GM12878 (cell line): ENCODE results near the gene PSENEN. TPM values are rescaled to one million over a fixed set of nuclear protein-coding genes. Genes with fewer than 3 reads are reported as not detected.

ENCODE experiments used
- ATAC-seq: fragments of 200-7000 bp; cut with Tn5 transposase; 3 replicates; pipeline ENCODE4 v1.9.1; 2020; ENCODE audit warnings: mild to moderate bottlenecking, moderate library complexity
- BruUV-seq: library from RNA; stranded (reverse); fragments of 400-500 nt; replicated peaks from 2 replicates; lab custom pipeline; 2021; lab: Mats Ljungman, UMichigan
- CTCF ChIA-PET: fragments of 300-600 bp; sonication (Branson Sonifier 250); formaldehyde crosslinking; extraction: SDS; loops from one replicate; lab custom pipeline; 2021; ENCODE audit warnings: inconsistent platforms; lab: Yijun Ruan, JAX
- POLR2A ChIA-PET: fragments of 350-600 bp; formaldehyde crosslinking; extraction: SDS; loops from one replicate; lab custom pipeline; 2021; ENCODE audit warnings: inconsistent platforms; lab: Charles Lee
- RAD21 ChIA-PET: fragments of 300-600 bp; sonication (Branson Sonifier 250); formaldehyde crosslinking; loops from one replicate; lab custom pipeline; 2023; ENCODE audit warnings: antibody characterized with exemption; ENCODE audit not compliant: unreplicated experiment; lab: Charles Lee
- SMC1A ChIA-PET: fragments of 300-600 bp; sonication (Branson Sonifier 250); formaldehyde crosslinking; loops from one replicate; lab custom pipeline; 2023; ENCODE audit not compliant: unreplicated experiment, uncharacterized antibody; lab: Charles Lee
- DNase-seq: peaks from one replicate; pipeline ENCODE4 v3.0.0-alpha.2; 2011; ENCODE audit warnings: low read depth, low spot score
- FAIRE-seq: peaks from 3 replicates; lab custom pipeline; 2011; peaks lifted over from hg19 to GRCh38; lab: Jason Lieb, UNC
- H2AFZ ChIP-seq: 2 replicates; pipeline ENCODE4 v1.6.0; 2011; ENCODE audit warnings: low read depth, low read length, control low read depth; ENCODE audit not compliant: control insufficient read depth
- H3K27ac ChIP-seq: 2 replicates; pipeline ENCODE4 v1.5.1; 2011; ENCODE audit warnings: control low read depth; ENCODE audit not compliant: control insufficient read depth, insufficient read depth
- H3K27me3 ChIP-seq, 2 experiments: replicated peaks in 1 of 2; 2 replicates each; pipeline versions ENCODE4 v1.6.0 to v1.6.1; 2011; ENCODE audit warnings: low read length in 1 of 2; ENCODE audit not compliant: control insufficient read depth in 2 of 2, insufficient read depth in 2 of 2
- H3K36me3 ChIP-seq, 2 experiments: 2 replicates each; pipeline ENCODE4 v1.5.1; 2011; ENCODE audit warnings: low read length in 1 of 2; ENCODE audit not compliant: control insufficient read depth in 2 of 2, insufficient read depth in 2 of 2
- H3K4me1 ChIP-seq: 2 replicates; pipeline ENCODE4 v1.6.1; 2011; ENCODE audit warnings: mild to moderate bottlenecking, low read length, moderate library complexity, mixed read lengths; ENCODE audit not compliant: control insufficient read depth, insufficient read depth
- H3K4me2 ChIP-seq: 2 replicates; pipeline ENCODE4 v1.6.0; 2011; ENCODE audit warnings: control low read depth; ENCODE audit not compliant: control insufficient read depth, insufficient read depth
- H3K4me3 ChIP-seq: fragments of 200-600 bp; sonication (generic); 2 replicates; pipeline ENCODE4 v1.5.1; 2016
- H3K79me2 ChIP-seq: 2 replicates; pipeline ENCODE4 v1.6.0; 2011; ENCODE audit warnings: low read length; ENCODE audit not compliant: control insufficient read depth, insufficient read depth
- H3K9ac ChIP-seq: 2 replicates; pipeline ENCODE4 v1.8.0; 2011; ENCODE audit warnings: low read length, control low read depth, mixed read lengths; ENCODE audit not compliant: control insufficient read depth, insufficient read depth
- H3K9me3 ChIP-seq: replicated peaks from 3 replicates; pipeline ENCODE4 v1.5.1; 2011; ENCODE audit warnings: mild to moderate bottlenecking, low read length; ENCODE audit not compliant: control insufficient read depth, insufficient read depth
- H4K20me1 ChIP-seq: 2 replicates; pipeline ENCODE4 v1.6.0; 2011; ENCODE audit not compliant: control insufficient read depth, insufficient read depth
- ASH2L ChIP-seq: fragments of 300-600, 200-600 bp; sonication (generic); IDR thresholded peaks from 2 replicates; pipeline ENCODE4 v1.6.1; 2017; ENCODE audit warnings: low read depth, mild to moderate bottlenecking, borderline replicate concordance
- E2F8 ChIP-seq: fragments of 450-650 bp; IDR thresholded peaks from 2 replicates; pipeline ENCODE4 v1.6.1; 2018; ENCODE audit warnings: mild to moderate bottlenecking, low read depth, moderate library complexity; ENCODE audit not compliant: partially characterized antibody
- HSF1 ChIP-seq: fragments of 150-350 bp; IDR thresholded peaks from 2 replicates; pipeline ENCODE4 v1.6.1; 2014; ENCODE audit warnings: mild to moderate bottlenecking, low read depth, low read length
- SIN3A ChIP-seq: IDR thresholded peaks from 2 replicates; pipeline ENCODE4 v1.6.1; 2012; ENCODE audit warnings: low read depth, low read length, improper control_type of control experiment
- SMARCA5 ChIP-seq: fragments of 450-650 bp; IDR thresholded peaks from 2 replicates; pipeline ENCODE4 v1.6.1; 2017; ENCODE audit warnings: mild to moderate bottlenecking
- SREBF2 ChIP-seq: IDR thresholded peaks from 2 replicates; pipeline ENCODE4 v1.6.1; 2012; ENCODE audit warnings: mild to moderate bottlenecking, low read length
- ZBED1 ChIP-seq: IDR thresholded peaks from 2 replicates; pipeline ENCODE4 v1.6.1; 2016; ENCODE audit warnings: borderline replicate concordance
- ZNF592 ChIP-seq: fragments of 450-650 bp; IDR thresholded peaks from 2 replicates; pipeline ENCODE4 v1.6.1; 2017; ENCODE audit warnings: mild to moderate bottlenecking, moderate library complexity
- WGBS: methylation state at CpG from one replicate; pipeline ENCODE4 v1.1.6; 2016; ENCODE audit warnings: low lambda C conversion rate; ENCODE audit not compliant: insufficient replicate concordance, insufficient coverage; ENCODE audit errors: missing lambda C conversion rate; 5-methylcytosine and 5-hydroxymethylcytosine counted together
- in situ Hi-C: fragments of 300-500 bp; cut with MboI; formaldehyde crosslinking; loops from 9 replicates; pipeline ENCODE4 v1.14.3; 2018; ENCODE audit warnings: mixed read lengths
- intact Hi-C: fragments of 100-400 bp; cut with micrococcal nuclease; formaldehyde crosslinking; loops from one replicate; pipeline ENCODE4 v1.14.2; 2022; ENCODE audit not compliant: unreplicated experiment
- polyA plus RNA-seq, 11 experiments: library from polyadenylated mRNA; depleted of rRNA in 4 of 11; unstranded in 6 of 11; stranded (reverse) in 5 of 11; fragments of >200 nt; fragmentation: Nextera tagmentation in 4 of 11; fragmentation: Illumina TruSeq in 1 of 11; extraction: Ambion mirVana in 4 of 11; extraction: Trizol in 1 of 11; gene quantifications; 1 replicate in 1 of 11; 2 replicates in 10 of 11; pipeline versions ENCODE4 v1.2.1 to v1.2.3, GENCODE V29; 2011 to 2016; ENCODE audit warnings: inconsistent platforms in 2 of 11, missing spikeins in 2 of 11, low read depth in 1 of 11
- total RNA-seq, 4 experiments: library from RNA; depleted of rRNA in 3 of 4; stranded (reverse); fragments of >200 nt in 3 of 4; fragmentation: Illumina TruSeq in 1 of 4; extraction: Trizol in 1 of 4; gene quantifications; 2 replicates each; pipeline versions ENCODE4 v1.2.1 to v1.2.3, GENCODE V29; 2013 to 2021
- TF ChIP-seq, protein P1 (sequence below): IDR thresholded peaks from 2 replicates; pipeline ENCODE4 v1.6.1; 2011; ENCODE audit warnings: low read depth, mild to moderate bottlenecking, low read length, moderate library complexity, borderline replicate concordance; ENCODE audit errors: extremely low read depth
- TF ChIP-seq, protein P2 (sequence below): IDR thresholded peaks from 2 replicates; pipeline ENCODE4 v1.6.1; 2012; ENCODE audit warnings: low read depth, low read length, improper control_type of control experiment
- TF ChIP-seq, protein P3 (sequence below): fragments of 450-650 bp; IDR thresholded peaks from 2 replicates; pipeline ENCODE4 v1.6.1; 2018; ENCODE audit warnings: borderline replicate concordance, mild to moderate bottlenecking; ENCODE audit not compliant: partially characterized antibody

Gene PSENEN
- total and polyA plus RNA-seq, 10 of the 15 experiments (the other 5 are each of a cell fraction or from before 2014, with no cell fraction given) = 14.4 to 178 (median 43.5) TPM

DNA sequence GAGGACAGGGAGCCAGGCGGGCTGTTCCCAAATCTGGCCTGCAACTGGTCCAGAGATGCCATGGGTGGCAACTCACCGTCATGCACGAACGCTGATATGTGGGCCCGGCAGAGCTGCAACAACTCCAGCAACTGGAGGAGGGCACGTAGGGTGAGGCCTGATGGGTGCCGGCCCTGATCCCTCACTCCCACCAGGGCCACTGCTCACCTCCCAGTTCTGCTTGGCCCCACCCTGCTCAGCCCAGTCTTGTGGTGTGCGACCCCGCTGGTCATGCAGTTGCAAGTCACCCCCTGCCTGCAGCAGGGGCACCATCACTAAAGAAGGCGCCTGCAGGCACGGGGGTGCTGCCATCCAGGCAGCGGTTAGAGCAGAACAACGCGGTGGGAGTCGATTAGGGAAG lies 46.9 kb downstream of the PSENEN start:
- H3K4me1 ChIP-seq = no peaks in the 10 kb centered on the region
- BruUV-seq = no TSS peak
- ChIA-PET SMC1A (no interaction called here), CTCF (no interaction called here), RAD21 (no interaction called here), POLR2A (no interaction called here)
- H4K20me1 ChIP-seq = no peaks in the 10 kb centered on the region
- no peak overlapping the region for H3K27ac ChIP-seq
- peaks cover 0 to 2% of the 10 kb centered on the region in 2 experiments; a peak in 1 of 4 replicates for H3K27me3 ChIP-seq
- FAIRE-seq (no peak), DNase-seq (no peak), ATAC-seq (no peak)
- H3K4me2 ChIP-seq = no peak overlapping the region
- in situ Hi-C loops (no loop called here), intact Hi-C loops (no loop called here)
- H2AFZ ChIP-seq = no peak overlapping the region
- H3K4me3 ChIP-seq = no peak overlapping the region
- H3K9me3 ChIP-seq = no peaks in the 10 kb centered on the region
- H3K9ac ChIP-seq = no peak overlapping the region
- no peaks in the 10 kb centered on the region for H3K79me2 ChIP-seq
- H3K36me3 ChIP-seq = no peaks in the 10 kb centered on the region
- WGBS = 56% methylated on average over 14 of the region's 15 CpGs
- TF ChIP-seq, protein P1, sequence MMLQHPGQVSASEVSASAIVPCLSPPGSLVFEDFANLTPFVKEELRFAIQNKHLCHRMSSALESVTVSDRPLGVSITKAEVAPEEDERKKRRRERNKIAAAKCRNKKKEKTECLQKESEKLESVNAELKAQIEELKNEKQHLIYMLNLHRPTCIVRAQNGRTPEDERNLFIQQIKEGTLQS = no peak
- TF ChIP-seq SREBF2 (no peak), ASH2L (no peak), ZNF592 (no peak), SIN3A (no peak), ZBED1 (no peak), SMARCA5 (no peak), E2F8 (no peak), HSF1 (no peak)
- TF ChIP-seq, protein P2, sequence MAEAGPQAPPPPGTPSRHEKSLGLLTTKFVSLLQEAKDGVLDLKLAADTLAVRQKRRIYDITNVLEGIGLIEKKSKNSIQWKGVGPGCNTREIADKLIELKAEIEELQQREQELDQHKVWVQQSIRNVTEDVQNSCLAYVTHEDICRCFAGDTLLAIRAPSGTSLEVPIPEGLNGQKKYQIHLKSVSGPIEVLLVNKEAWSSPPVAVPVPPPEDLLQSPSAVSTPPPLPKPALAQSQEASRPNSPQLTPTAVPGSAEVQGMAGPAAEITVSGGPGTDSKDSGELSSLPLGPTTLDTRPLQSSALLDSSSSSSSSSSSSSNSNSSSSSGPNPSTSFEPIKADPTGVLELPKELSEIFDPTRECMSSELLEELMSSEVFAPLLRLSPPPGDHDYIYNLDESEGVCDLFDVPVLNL = no peak
- TF ChIP-seq, protein P3, sequence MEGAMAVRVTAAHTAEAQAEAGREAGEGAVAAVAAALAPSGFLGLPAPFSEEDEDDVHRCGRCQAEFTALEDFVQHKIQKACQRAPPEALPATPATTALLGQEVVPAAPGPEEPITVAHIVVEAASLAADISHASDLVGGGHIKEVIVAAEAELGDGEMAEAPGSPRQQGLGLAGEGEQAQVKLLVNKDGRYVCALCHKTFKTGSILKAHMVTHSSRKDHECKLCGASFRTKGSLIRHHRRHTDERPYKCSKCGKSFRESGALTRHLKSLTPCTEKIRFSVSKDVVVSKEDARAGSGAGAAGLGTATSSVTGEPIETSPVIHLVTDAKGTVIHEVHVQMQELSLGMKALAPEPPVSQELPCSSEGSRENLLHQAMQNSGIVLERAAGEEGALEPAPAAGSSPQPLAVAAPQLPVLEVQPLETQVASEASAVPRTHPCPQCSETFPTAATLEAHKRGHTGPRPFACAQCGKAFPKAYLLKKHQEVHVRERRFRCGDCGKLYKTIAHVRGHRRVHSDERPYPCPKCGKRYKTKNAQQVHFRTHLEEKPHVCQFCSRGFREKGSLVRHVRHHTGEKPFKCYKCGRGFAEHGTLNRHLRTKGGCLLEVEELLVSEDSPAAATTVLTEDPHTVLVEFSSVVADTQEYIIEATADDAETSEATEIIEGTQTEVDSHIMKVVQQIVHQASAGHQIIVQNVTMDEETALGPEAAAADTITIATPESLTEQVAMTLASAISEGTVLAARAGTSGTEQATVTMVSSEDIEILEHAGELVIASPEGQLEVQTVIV = no peak
